Liver (tissue), 9 donors: ENCODE data around the gene GRIN2C. TPM values are rescaled to one million over a fixed set of nuclear protein-coding genes. Genes with fewer than 3 reads are reported as not detected.
A peak's percentile ranks its signal among the peaks of the same experiment; 100 is the strongest.

Source experiments
- DNase-seq: peaks from one replicate; pipeline ENCODE4 v3.0.0-alpha.2; 2017; ENCODE audit warnings: low spot score
- H3K27ac ChIP-seq, 2 donors: one replicate each; pipeline ENCODE4 v1.7.0; 2013; ENCODE audit warnings: inconsistent platforms in 2 of 2, low read length in 2 of 2, control low read depth in 1 of 2, low read depth in 1 of 2, mild to moderate bottlenecking in 1 of 2
- H3K27me3 ChIP-seq, 4 donors: one replicate each; pipeline versions ENCODE4 v1.6.1 to v1.7.0; 2013; ENCODE audit warnings: low read length in 3 of 4, inconsistent platforms in 1 of 4, mild to moderate bottlenecking in 1 of 4, moderate library complexity in 1 of 4; ENCODE audit not compliant: control insufficient read depth in 4 of 4, insufficient read depth in 4 of 4
- H3K36me3 ChIP-seq, 4 donors: one replicate each; pipeline versions ENCODE4 v1.6.1 to v1.7.0; 2013; ENCODE audit warnings: low read length in 3 of 4, mild to moderate bottlenecking in 3 of 4, low read depth in 1 of 4, moderate library complexity in 1 of 4; ENCODE audit not compliant: control insufficient read depth in 4 of 4, insufficient read depth in 3 of 4
- H3K4me1 ChIP-seq, 4 donors: one replicate each; pipeline versions ENCODE4 v1.6.1 to v1.7.0; 2013; ENCODE audit warnings: low read length in 3 of 4, mild to moderate bottlenecking in 3 of 4, moderate library complexity in 1 of 4; ENCODE audit not compliant: control insufficient read depth in 4 of 4, insufficient read depth in 4 of 4
- H3K4me3 ChIP-seq, 3 donors: one replicate each; pipeline versions ENCODE4 v1.6.1 to v1.7.0; 2013; ENCODE audit warnings: low read length in 3 of 3, control low read depth in 1 of 3, low read depth in 1 of 3, mild to moderate bottlenecking in 1 of 3
- H3K9ac ChIP-seq, 2 donors: one replicate each; pipeline ENCODE4 v1.7.0; 2013; ENCODE audit warnings: low read length in 2 of 2, mild to moderate bottlenecking in 2 of 2, moderate library complexity in 2 of 2, control low read depth in 1 of 2, low read depth in 1 of 2
- H3K9me3 ChIP-seq, 4 donors: one replicate each; pipeline versions ENCODE4 v1.6.1 to v1.7.0; 2013; ENCODE audit warnings: low read length in 3 of 4; ENCODE audit not compliant: control insufficient read depth in 4 of 4
- ATF3 ChIP-seq: IDR thresholded peaks from 2 replicates; pipeline ENCODE4 v1.6.1; 2016; ENCODE audit warnings: antibody characterized with exemption
- EGR1 ChIP-seq, 2 donors: IDR thresholded peaks; 2 replicates each; pipeline ENCODE4 v1.6.1; 2016 to 2018; ENCODE audit warnings: antibody characterized with exemption in 2 of 2, low read depth in 2 of 2
- FOXA1 ChIP-seq: IDR thresholded peaks from 2 replicates; pipeline ENCODE4 v1.6.1; 2016; ENCODE audit warnings: antibody characterized with exemption
- FOXA2 ChIP-seq: IDR thresholded peaks from 2 replicates; pipeline ENCODE4 v1.6.1; 2016; ENCODE audit warnings: antibody characterized with exemption
- GABPA ChIP-seq, 2 donors: IDR thresholded peaks in 1 of 2; conservative IDR thresholded peaks in 1 of 2; 2 replicates each; pipeline ENCODE4 v1.6.1; 2016; ENCODE audit warnings: antibody characterized with exemption in 2 of 2, mild to moderate bottlenecking in 1 of 2, moderate library complexity in 1 of 2
- HNF4A ChIP-seq, 2 donors: conservative IDR thresholded peaks; 2 replicates each; pipeline ENCODE4 v1.6.1; 2016; ENCODE audit warnings: antibody characterized with exemption in 2 of 2, mild to moderate bottlenecking in 2 of 2
- HNF4G ChIP-seq: IDR thresholded peaks from 2 replicates; pipeline ENCODE4 v1.6.1; 2016; ENCODE audit warnings: antibody characterized with exemption
- JUND ChIP-seq, 2 donors: IDR thresholded peaks; 2 replicates each; pipeline ENCODE4 v1.6.1; 2016; ENCODE audit warnings: antibody characterized with exemption in 2 of 2
- MAX ChIP-seq: IDR thresholded peaks from 2 replicates; pipeline ENCODE4 v1.6.1; 2016; ENCODE audit warnings: antibody characterized with exemption
- NR2F2 ChIP-seq: IDR thresholded peaks from 2 replicates; pipeline ENCODE4 v1.6.1; 2016; ENCODE audit warnings: antibody characterized with exemption
- RAD21 ChIP-seq, 2 donors: IDR thresholded peaks; 2 replicates each; pipeline ENCODE4 v1.6.1; 2016; ENCODE audit warnings: antibody characterized with exemption in 2 of 2, mild to moderate bottlenecking in 2 of 2
- RXRA ChIP-seq, 2 donors: IDR thresholded peaks; 2 replicates each; pipeline ENCODE4 v1.6.1; 2017 to 2018; ENCODE audit warnings: antibody characterized with exemption in 2 of 2, mild to moderate bottlenecking in 1 of 2
- SP1 ChIP-seq: IDR thresholded peaks from 2 replicates; pipeline ENCODE4 v1.6.1; 2018; ENCODE audit warnings: antibody characterized with exemption, mild to moderate bottlenecking
- TAF1 ChIP-seq: conservative IDR thresholded peaks from 2 replicates; pipeline ENCODE4 v1.6.1; 2016; ENCODE audit warnings: antibody characterized with exemption, mild to moderate bottlenecking
- YY1 ChIP-seq: IDR thresholded peaks from 2 replicates; pipeline ENCODE4 v1.6.1; 2016; ENCODE audit warnings: antibody characterized with exemption, mild to moderate bottlenecking
- ZBTB33 ChIP-seq: IDR thresholded peaks from 2 replicates; pipeline ENCODE4 v1.6.1; 2016; ENCODE audit warnings: antibody characterized with exemption
- WGBS: extraction: QIAGEN DNeasy Blood & Tissue Kit; methylation state at CpG from one replicate; pipeline ENCODE4 v1.1.7; 2013; 5-methylcytosine and 5-hydroxymethylcytosine counted together
- polyA plus RNA-seq, 2 donors: library from polyadenylated mRNA; stranded (reverse) in 1 of 2; unstranded in 1 of 2; fragments of 200-250 nt in 1 of 2; fragments of >200 nt in 1 of 2; fragmentation: Nextera tagmentation in 1 of 2; extraction: Ambion mirVana in 1 of 2; gene quantifications; one replicate each; pipeline versions ENCODE4 v1.2.1 to v1.2.3, GENCODE V29; 2013 to 2015
- total RNA-seq, 2 donors: library from RNA; depleted of rRNA; stranded (reverse); fragments of >200 nt; gene quantifications; one replicate each; pipeline ENCODE4 v1.2.3, GENCODE V29; 2014
- TF ChIP-seq, protein P1 (sequence below): fragments of 150-350 bp; IDR thresholded peaks from 2 replicates; pipeline ENCODE4 v1.5.1; 2017; ENCODE audit warnings: improper control_type of control experiment, low read depth, low read length; ENCODE audit not compliant: missing input control
- TF ChIP-seq, protein P2 (sequence below): IDR thresholded peaks from 2 replicates; pipeline ENCODE4 v1.6.1; 2016; ENCODE audit warnings: antibody characterized with exemption, mild to moderate bottlenecking
- donor health status: healthy.
- donor health status: healthy.
- donor health status: healthy.
- donor health status: healthy.
- donor health status: healthy.

Gene GRIN2C
- total and polyA plus RNA-seq, 4 donors = 0.03 to 0.10 (median 0.09) TPM; not detected in 1

DNA sequence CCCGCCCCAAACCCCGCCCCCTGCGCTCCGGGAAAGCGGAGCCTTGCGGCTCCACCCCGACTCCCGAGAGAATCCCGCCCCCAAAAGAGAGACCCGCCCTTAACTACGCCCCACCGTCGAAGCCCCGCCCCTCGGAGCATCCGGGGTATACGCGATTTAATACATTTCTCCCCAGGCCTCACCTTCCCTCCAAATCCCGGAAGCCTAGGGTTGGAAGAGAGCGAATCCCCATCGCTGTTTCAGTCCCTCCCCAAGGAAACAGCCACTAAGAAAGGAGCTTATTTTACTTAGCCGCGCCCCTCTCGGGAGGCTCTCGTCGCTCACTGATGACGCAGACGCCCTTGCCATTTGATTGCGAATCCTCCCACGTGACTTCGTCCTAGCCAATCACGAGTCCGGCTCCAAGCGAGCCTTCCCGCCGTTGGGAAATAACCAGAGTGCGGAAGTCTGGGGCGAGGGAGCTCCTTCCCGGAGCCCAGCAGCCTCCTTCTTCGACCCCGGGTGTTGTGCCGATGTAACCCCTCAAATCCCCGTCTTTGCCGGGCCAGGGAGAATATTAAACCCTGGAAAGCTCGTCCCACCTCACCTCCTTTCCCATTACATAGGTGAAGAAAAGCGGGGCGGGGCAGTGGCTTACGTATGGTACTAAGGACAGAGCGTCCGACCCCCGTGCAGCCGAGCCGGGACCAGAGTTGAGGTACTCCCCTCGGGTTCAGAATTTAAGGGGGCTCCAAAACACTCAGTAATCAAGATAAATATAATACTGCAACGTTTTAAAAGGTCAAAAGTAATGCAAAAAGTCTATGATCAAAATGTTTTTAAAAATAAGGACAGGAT lies 13.6 kb upstream of the GRIN2C start:
- Histone ChIP-seq H3K9ac (peak overlapping the region; percentile 73 to 85), H3K27me3 (no peaks in the 10 kb centered on the region), H3K27ac (peak overlapping the region; percentile 79 to 83), H3K4me3 (peak overlapping the region; percentile 69 to 86 (median 84)), H3K36me3 (no peaks in the 10 kb centered on the region), H3K4me1 (peaks cover 9 to 20% (median 14%) of the 10 kb centered on the region in 4 donors), H3K9me3 (no peaks in the 10 kb centered on the region)
- DNase-seq = peak; percentile 100
- TF ChIP-seq YY1 (peak; percentile 85), ZBTB33 (peak; percentile 97), RXRA (IDR thresholded peaks at IDR 0.05) (peak; percentile 59 to 73), JUND (IDR thresholded peaks at IDR 0.05) (peak in 1 of 2 donors; percentile 36), FOXA2 (peak; percentile 56), GABPA (IDR thresholded peaks at IDR 0.05 in 1 of 2, conservative IDR thresholded peaks at IDR 0.05 in 1 of 2) (peak in 1 of 2 donors; percentile 81), SP1 (peak; percentile 100), HNF4A (conservative IDR thresholded peaks at IDR 0.05) (peak; percentile 35 to 42), HNF4G (peak; percentile 25), MAX (no peak), NR2F2 (peak; percentile 65), FOXA1 (peak; percentile 7), TAF1 (no peak), RAD21 (IDR thresholded peaks at IDR 0.05) (no peak), ATF3 (peak; percentile 88), EGR1 (IDR thresholded peaks at IDR 0.05; ENCODE audit: low read depth in 2 of 2) (peak in 1 of 2 donors; percentile 52)
- TF ChIP-seq, protein P1, sequence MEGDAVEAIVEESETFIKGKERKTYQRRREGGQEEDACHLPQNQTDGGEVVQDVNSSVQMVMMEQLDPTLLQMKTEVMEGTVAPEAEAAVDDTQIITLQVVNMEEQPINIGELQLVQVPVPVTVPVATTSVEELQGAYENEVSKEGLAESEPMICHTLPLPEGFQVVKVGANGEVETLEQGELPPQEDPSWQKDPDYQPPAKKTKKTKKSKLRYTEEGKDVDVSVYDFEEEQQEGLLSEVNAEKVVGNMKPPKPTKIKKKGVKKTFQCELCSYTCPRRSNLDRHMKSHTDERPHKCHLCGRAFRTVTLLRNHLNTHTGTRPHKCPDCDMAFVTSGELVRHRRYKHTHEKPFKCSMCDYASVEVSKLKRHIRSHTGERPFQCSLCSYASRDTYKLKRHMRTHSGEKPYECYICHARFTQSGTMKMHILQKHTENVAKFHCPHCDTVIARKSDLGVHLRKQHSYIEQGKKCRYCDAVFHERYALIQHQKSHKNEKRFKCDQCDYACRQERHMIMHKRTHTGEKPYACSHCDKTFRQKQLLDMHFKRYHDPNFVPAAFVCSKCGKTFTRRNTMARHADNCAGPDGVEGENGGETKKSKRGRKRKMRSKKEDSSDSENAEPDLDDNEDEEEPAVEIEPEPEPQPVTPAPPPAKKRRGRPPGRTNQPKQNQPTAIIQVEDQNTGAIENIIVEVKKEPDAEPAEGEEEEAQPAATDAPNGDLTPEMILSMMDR = no peak
- TF ChIP-seq, protein P2, sequence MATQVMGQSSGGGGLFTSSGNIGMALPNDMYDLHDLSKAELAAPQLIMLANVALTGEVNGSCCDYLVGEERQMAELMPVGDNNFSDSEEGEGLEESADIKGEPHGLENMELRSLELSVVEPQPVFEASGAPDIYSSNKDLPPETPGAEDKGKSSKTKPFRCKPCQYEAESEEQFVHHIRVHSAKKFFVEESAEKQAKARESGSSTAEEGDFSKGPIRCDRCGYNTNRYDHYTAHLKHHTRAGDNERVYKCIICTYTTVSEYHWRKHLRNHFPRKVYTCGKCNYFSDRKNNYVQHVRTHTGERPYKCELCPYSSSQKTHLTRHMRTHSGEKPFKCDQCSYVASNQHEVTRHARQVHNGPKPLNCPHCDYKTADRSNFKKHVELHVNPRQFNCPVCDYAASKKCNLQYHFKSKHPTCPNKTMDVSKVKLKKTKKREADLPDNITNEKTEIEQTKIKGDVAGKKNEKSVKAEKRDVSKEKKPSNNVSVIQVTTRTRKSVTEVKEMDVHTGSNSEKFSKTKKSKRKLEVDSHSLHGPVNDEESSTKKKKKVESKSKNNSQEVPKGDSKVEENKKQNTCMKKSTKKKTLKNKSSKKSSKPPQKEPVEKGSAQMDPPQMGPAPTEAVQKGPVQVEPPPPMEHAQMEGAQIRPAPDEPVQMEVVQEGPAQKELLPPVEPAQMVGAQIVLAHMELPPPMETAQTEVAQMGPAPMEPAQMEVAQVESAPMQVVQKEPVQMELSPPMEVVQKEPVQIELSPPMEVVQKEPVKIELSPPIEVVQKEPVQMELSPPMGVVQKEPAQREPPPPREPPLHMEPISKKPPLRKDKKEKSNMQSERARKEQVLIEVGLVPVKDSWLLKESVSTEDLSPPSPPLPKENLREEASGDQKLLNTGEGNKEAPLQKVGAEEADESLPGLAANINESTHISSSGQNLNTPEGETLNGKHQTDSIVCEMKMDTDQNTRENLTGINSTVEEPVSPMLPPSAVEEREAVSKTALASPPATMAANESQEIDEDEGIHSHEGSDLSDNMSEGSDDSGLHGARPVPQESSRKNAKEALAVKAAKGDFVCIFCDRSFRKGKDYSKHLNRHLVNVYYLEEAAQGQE = peak; percentile 5
- WGBS = under 1% methylated on average over 55 of the region's 55 CpGs
